Fibroblast of pulmonary artery (primary cell): ENCODE measurements around the gene KLF15.

ENCODE experiments used
- DNase-seq: peaks from one replicate; pipeline ENCODE4 v3.0.0-alpha.2; 2010; ENCODE audit warnings: low read depth
- H3K4me3 ChIP-seq: replicated peaks from 2 replicates; pipeline ENCODE4 v1.5.1; 2011; ENCODE audit warnings: low read depth, mild to moderate bottlenecking, control low read depth, low read length, moderate library complexity
- CTCF ChIP-seq: IDR thresholded peaks from 2 replicates; pipeline ENCODE4 v1.5.1; 2011; ENCODE audit warnings: mild to moderate bottlenecking, control low read depth, low read length, inconsistent platforms; ENCODE audit errors: missing control alignments

The KLF15 gene

GRCh38 chr3:126314305-126314789 lies 42.9 kb downstream of the KLF15 start:
- H3K4me3 ChIP-seq: no peak overlapping the region
- TF ChIP-seq CTCF: no peak
- no peak for DNase-seq

- no peak overlapping the region for H3K4me3 ChIP-seq
- DNase-seq: no peak
- no peak for TF ChIP-seq CTCF
Measured at GRCh38 chr3:126313580-126314304, 43.5 kb downstream of the KLF15 start.

GRCh38 chr3:126313166-126313565 lies 44.0 kb downstream of the KLF15 start:
- DNase-seq: no peak
- no peak overlapping the region for H3K4me3 ChIP-seq
- no peak for TF ChIP-seq CTCF

GRCh38 chr3:126312341-126312740 lies 44.9 kb downstream of the KLF15 start:
- no peak for TF ChIP-seq CTCF
- H3K4me3 ChIP-seq: no peak overlapping the region
- no peak for DNase-seq

GRCh38 chr3:126311338-126311978 lies 45.8 kb downstream of the KLF15 start:
- no peak for DNase-seq
- H3K4me3 ChIP-seq: no peak overlapping the region
- TF ChIP-seq CTCF: no peak

- no peak for TF ChIP-seq CTCF
- no peak for DNase-seq
- no peak overlapping the region for H3K4me3 ChIP-seq
Measured at GRCh38 chr3:126310816-126311215, 46.4 kb downstream of the KLF15 start.
